Measurements from ENCODE around the gene KRT34.

Gene KRT34

GRCh38 chr17:41340934-41341861, 40.9 kb downstream of the KRT34 start:
- TF ChIP-seq, protein P1, sequence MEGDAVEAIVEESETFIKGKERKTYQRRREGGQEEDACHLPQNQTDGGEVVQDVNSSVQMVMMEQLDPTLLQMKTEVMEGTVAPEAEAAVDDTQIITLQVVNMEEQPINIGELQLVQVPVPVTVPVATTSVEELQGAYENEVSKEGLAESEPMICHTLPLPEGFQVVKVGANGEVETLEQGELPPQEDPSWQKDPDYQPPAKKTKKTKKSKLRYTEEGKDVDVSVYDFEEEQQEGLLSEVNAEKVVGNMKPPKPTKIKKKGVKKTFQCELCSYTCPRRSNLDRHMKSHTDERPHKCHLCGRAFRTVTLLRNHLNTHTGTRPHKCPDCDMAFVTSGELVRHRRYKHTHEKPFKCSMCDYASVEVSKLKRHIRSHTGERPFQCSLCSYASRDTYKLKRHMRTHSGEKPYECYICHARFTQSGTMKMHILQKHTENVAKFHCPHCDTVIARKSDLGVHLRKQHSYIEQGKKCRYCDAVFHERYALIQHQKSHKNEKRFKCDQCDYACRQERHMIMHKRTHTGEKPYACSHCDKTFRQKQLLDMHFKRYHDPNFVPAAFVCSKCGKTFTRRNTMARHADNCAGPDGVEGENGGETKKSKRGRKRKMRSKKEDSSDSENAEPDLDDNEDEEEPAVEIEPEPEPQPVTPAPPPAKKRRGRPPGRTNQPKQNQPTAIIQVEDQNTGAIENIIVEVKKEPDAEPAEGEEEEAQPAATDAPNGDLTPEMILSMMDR (IDR thresholded peaks at IDR 0.05; ENCODE audit: insufficient read depth, low read length, missing control alignments): no peak
- DNase-seq (ENCODE audit: low read depth, low spot score): no peak
- ChIA-PET CTCF (interaction anchor here (0.6 to 3.5 kb wide), 3 partner anchors 9 to 146 kb away, joined by 3 to 23 read pairs (median 5); no protein-coding TSS in a partner anchor), POLR2A (no interaction called here)
- H3K4me3 ChIP-seq (ENCODE audit: low read depth, low read length): no peak overlapping the region

DNA sequence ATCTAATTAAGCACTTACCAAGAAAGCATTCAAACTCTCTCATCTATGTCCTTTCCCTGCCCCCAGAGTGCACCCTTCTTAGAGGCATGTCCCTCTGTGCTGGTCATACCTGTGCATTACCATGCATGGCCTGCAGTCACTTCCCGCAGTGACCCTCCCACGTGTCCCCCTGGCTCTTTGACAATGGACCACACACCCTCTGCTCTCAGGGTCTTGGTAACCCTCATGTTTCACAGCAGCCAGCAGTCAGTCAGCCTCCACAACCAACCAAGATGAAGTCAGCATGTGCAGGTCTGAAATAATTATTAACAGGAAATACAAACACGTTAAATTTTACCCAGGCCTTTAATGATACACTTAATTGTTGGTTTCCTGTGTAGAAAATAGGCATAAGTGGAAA, 41.6 kb downstream of the KRT34 start:
- POLR2A ChIA-PET: no interaction called here
- CTCF ChIA-PET: interaction anchor here (1.2 to 3.5 kb wide), 2 partner anchors 9 to 10 kb away, joined by 5 to 23 read pairs; no protein-coding TSS in a partner anchor
- H3K4me3 ChIP-seq (ENCODE audit: low read depth, low read length): no peak overlapping the region
- TF ChIP-seq, protein P1 (IDR thresholded peaks at IDR 0.05; ENCODE audit: insufficient read depth, low read length, missing control alignments): no peak
- DNase-seq (ENCODE audit: low read depth, low spot score): no peak

- POLR2A ChIA-PET: no interaction called here
- CTCF ChIA-PET: interaction anchor here (0.6 to 3.5 kb wide), 5 partner anchors 9 to 309 kb away, joined by 3 to 23 read pairs (median 3); no protein-coding TSS in a partner anchor
- H3K4me3 ChIP-seq (ENCODE audit: low read depth, low read length): no peak overlapping the region
- TF ChIP-seq, protein P1 (IDR thresholded peaks at IDR 0.05; ENCODE audit: insufficient read depth, low read length, missing control alignments): no peak
- no peak for DNase-seq (ENCODE audit: low read depth, low spot score)
These were observed 42.4 kb downstream of the KRT34 start for GRCh38 chr17:41339571-41340172.

- TF ChIP-seq, protein P1 (IDR thresholded peaks at IDR 0.05; ENCODE audit: insufficient read depth, low read length, missing control alignments): no peak
- ChIA-PET CTCF (interaction anchor here (0.6 to 3.5 kb wide), 3 partner anchors 9 to 310 kb away, joined by 3 to 23 read pairs (median 6); no protein-coding TSS in a partner anchor), POLR2A (interaction anchor here (0.8 kb wide), 1 partner anchor 164 kb away, joined by 3 read pairs; no protein-coding TSS in a partner anchor)
- H3K4me3 ChIP-seq (ENCODE audit: low read depth, low read length): no peak overlapping the region
- no peak for DNase-seq (ENCODE audit: low read depth, low spot score)
These were observed 43.1 kb downstream of the KRT34 start for GRCh38 chr17:41338961-41339485.

- no peak overlapping the region for H3K4me3 ChIP-seq (ENCODE audit: low read depth, low read length)
- CTCF ChIA-PET: interaction anchor here (1.5 kb wide), 1 partner anchor 213 kb away, joined by 3 read pairs; no protein-coding TSS in a partner anchor
- DNase-seq (ENCODE audit: low read depth, low spot score): no peak
- POLR2A ChIA-PET: no interaction called here
- TF ChIP-seq, protein P1 (IDR thresholded peaks at IDR 0.05; ENCODE audit: insufficient read depth, low read length, missing control alignments): no peak
These were observed 46.4 kb downstream of the KRT34 start for GRCh38 chr17:41335747-41336146.

Measured in AG04449 (cell line).